GM12878 (cell line): ENCODE results near the gene CATSPER1. TPM values are rescaled to one million over a fixed set of nuclear protein-coding genes. Genes with fewer than 3 reads are reported as not detected.

Experiments
- ATAC-seq: fragments of 200-7000 bp; cut with Tn5 transposase; 3 replicates; pipeline ENCODE4 v1.9.1; 2020; ENCODE audit warnings: mild to moderate bottlenecking, moderate library complexity
- BruUV-seq: library from RNA; stranded (reverse); fragments of 400-500 nt; replicated peaks from 2 replicates; lab custom pipeline; 2021; lab: Mats Ljungman, UMichigan
- CTCF ChIA-PET: fragments of 300-600 bp; sonication (Branson Sonifier 250); formaldehyde crosslinking; extraction: SDS; loops from one replicate; lab custom pipeline; 2021; ENCODE audit warnings: inconsistent platforms; lab: Yijun Ruan, JAX
- POLR2A ChIA-PET: fragments of 350-600 bp; formaldehyde crosslinking; extraction: SDS; loops from one replicate; lab custom pipeline; 2021; ENCODE audit warnings: inconsistent platforms; lab: Charles Lee
- RAD21 ChIA-PET: fragments of 300-600 bp; sonication (Branson Sonifier 250); formaldehyde crosslinking; loops from one replicate; lab custom pipeline; 2023; ENCODE audit warnings: antibody characterized with exemption; ENCODE audit not compliant: unreplicated experiment; lab: Charles Lee
- SMC1A ChIA-PET: fragments of 300-600 bp; sonication (Branson Sonifier 250); formaldehyde crosslinking; loops from one replicate; lab custom pipeline; 2023; ENCODE audit not compliant: unreplicated experiment, uncharacterized antibody; lab: Charles Lee
- DNase-seq: peaks from one replicate; pipeline ENCODE4 v3.0.0-alpha.2; 2011; ENCODE audit warnings: low read depth, low spot score
- FAIRE-seq: peaks from 3 replicates; lab custom pipeline; 2011; peaks lifted over from hg19 to GRCh38; lab: Jason Lieb, UNC
- H2AFZ ChIP-seq: 2 replicates; pipeline ENCODE4 v1.6.0; 2011; ENCODE audit warnings: low read depth, low read length, control low read depth; ENCODE audit not compliant: control insufficient read depth
- H3K27ac ChIP-seq: 2 replicates; pipeline ENCODE4 v1.5.1; 2011; ENCODE audit warnings: control low read depth; ENCODE audit not compliant: control insufficient read depth, insufficient read depth
- H3K27me3 ChIP-seq, 2 experiments: replicated peaks in 1 of 2; 2 replicates each; pipeline versions ENCODE4 v1.6.0 to v1.6.1; 2011; ENCODE audit warnings: low read length in 1 of 2; ENCODE audit not compliant: control insufficient read depth in 2 of 2, insufficient read depth in 2 of 2
- H3K36me3 ChIP-seq, 2 experiments: 2 replicates each; pipeline ENCODE4 v1.5.1; 2011; ENCODE audit warnings: low read length in 1 of 2; ENCODE audit not compliant: control insufficient read depth in 2 of 2, insufficient read depth in 2 of 2
- H3K4me1 ChIP-seq: 2 replicates; pipeline ENCODE4 v1.6.1; 2011; ENCODE audit warnings: mild to moderate bottlenecking, low read length, moderate library complexity, mixed read lengths; ENCODE audit not compliant: control insufficient read depth, insufficient read depth
- H3K4me2 ChIP-seq: 2 replicates; pipeline ENCODE4 v1.6.0; 2011; ENCODE audit warnings: control low read depth; ENCODE audit not compliant: control insufficient read depth, insufficient read depth
- H3K4me3 ChIP-seq: fragments of 200-600 bp; sonication (generic); 2 replicates; pipeline ENCODE4 v1.5.1; 2016
- H3K79me2 ChIP-seq: 2 replicates; pipeline ENCODE4 v1.6.0; 2011; ENCODE audit warnings: low read length; ENCODE audit not compliant: control insufficient read depth, insufficient read depth
- H3K9ac ChIP-seq: 2 replicates; pipeline ENCODE4 v1.8.0; 2011; ENCODE audit warnings: low read length, control low read depth, mixed read lengths; ENCODE audit not compliant: control insufficient read depth, insufficient read depth
- H3K9me3 ChIP-seq: replicated peaks from 3 replicates; pipeline ENCODE4 v1.5.1; 2011; ENCODE audit warnings: mild to moderate bottlenecking, low read length; ENCODE audit not compliant: control insufficient read depth, insufficient read depth
- H4K20me1 ChIP-seq: 2 replicates; pipeline ENCODE4 v1.6.0; 2011; ENCODE audit not compliant: control insufficient read depth, insufficient read depth
- KLF5 ChIP-seq: fragments of 450-650 bp; IDR thresholded peaks from 2 replicates; pipeline ENCODE4 v1.6.1; 2014; ENCODE audit warnings: mild to moderate bottlenecking; ENCODE audit not compliant: partially characterized antibody
- MEF2B ChIP-seq: fragments of 450-650 bp; IDR thresholded peaks from 2 replicates; pipeline ENCODE4 v1.6.1; 2018; ENCODE audit warnings: mild to moderate bottlenecking, moderate library complexity; ENCODE audit not compliant: partially characterized antibody, poor library complexity, severe bottlenecking
- POLR2AphosphoS5 ChIP-seq: IDR thresholded peaks from 2 replicates; pipeline ENCODE4 v1.6.1; 2011; ENCODE audit warnings: mild to moderate bottlenecking, low read length, inconsistent platforms
- RBBP5 ChIP-seq: fragments of 200-600 bp; sonication (generic); conservative IDR thresholded peaks from 2 replicates; pipeline ENCODE4 v1.6.1; 2016
- RCOR1 ChIP-seq: conservative IDR thresholded peaks from 2 replicates; pipeline ENCODE4 v1.6.1; 2012; ENCODE audit warnings: low read depth, low read length, improper control_type of control experiment
- RUNX3 ChIP-seq: IDR thresholded peaks from 2 replicates; pipeline ENCODE4 v1.6.1; 2012; ENCODE audit warnings: low read length, inconsistent platforms
- SP1 ChIP-seq: IDR thresholded peaks from one replicate; pipeline ENCODE4 v1.6.1; 2011; ENCODE audit warnings: low read depth, low read length
- ZNF24 ChIP-seq: fragments of 450-650 bp; IDR thresholded peaks from 2 replicates; pipeline ENCODE4 v1.6.1; 2017; ENCODE audit warnings: antibody characterized with exemption, mild to moderate bottlenecking
- ZNF622 ChIP-seq: fragments of 450-650 bp; IDR thresholded peaks from 2 replicates; pipeline ENCODE4 v1.6.1; 2017; ENCODE audit warnings: mild to moderate bottlenecking, inconsistent platforms
- WGBS: methylation state at CpG from one replicate; pipeline ENCODE4 v1.1.6; 2016; ENCODE audit warnings: low lambda C conversion rate; ENCODE audit not compliant: insufficient replicate concordance, insufficient coverage; ENCODE audit errors: missing lambda C conversion rate; 5-methylcytosine and 5-hydroxymethylcytosine counted together
- in situ Hi-C: fragments of 300-500 bp; cut with MboI; formaldehyde crosslinking; loops from 9 replicates; pipeline ENCODE4 v1.14.3; 2018; ENCODE audit warnings: mixed read lengths
- intact Hi-C: fragments of 100-400 bp; cut with micrococcal nuclease; formaldehyde crosslinking; loops from one replicate; pipeline ENCODE4 v1.14.2; 2022; ENCODE audit not compliant: unreplicated experiment
- polyA plus RNA-seq, 11 experiments: library from polyadenylated mRNA; depleted of rRNA in 4 of 11; unstranded in 6 of 11; stranded (reverse) in 5 of 11; fragments of >200 nt; fragmentation: Nextera tagmentation in 4 of 11; fragmentation: Illumina TruSeq in 1 of 11; extraction: Ambion mirVana in 4 of 11; extraction: Trizol in 1 of 11; gene quantifications; 1 replicate in 1 of 11; 2 replicates in 10 of 11; pipeline versions ENCODE4 v1.2.1 to v1.2.3, GENCODE V29; 2011 to 2016; ENCODE audit warnings: inconsistent platforms in 2 of 11, missing spikeins in 2 of 11, low read depth in 1 of 11
- total RNA-seq, 4 experiments: library from RNA; depleted of rRNA in 3 of 4; stranded (reverse); fragments of >200 nt in 3 of 4; fragmentation: Illumina TruSeq in 1 of 4; extraction: Trizol in 1 of 4; gene quantifications; 2 replicates each; pipeline versions ENCODE4 v1.2.1 to v1.2.3, GENCODE V29; 2013 to 2021
- TF ChIP-seq, protein P1 (sequence below): fragments of 450-650 bp; IDR thresholded peaks from 2 replicates; pipeline ENCODE4 v1.6.1; 2018; ENCODE audit warnings: mild to moderate bottlenecking, low read depth, moderate library complexity; ENCODE audit not compliant: partially characterized antibody

The CATSPER1 gene
- total and polyA plus RNA-seq, 10 of the 15 experiments (the other 5 are each of a cell fraction or from before 2014, with no cell fraction given) = 0.02 to 0.05 TPM; not detected in 8

DNA sequence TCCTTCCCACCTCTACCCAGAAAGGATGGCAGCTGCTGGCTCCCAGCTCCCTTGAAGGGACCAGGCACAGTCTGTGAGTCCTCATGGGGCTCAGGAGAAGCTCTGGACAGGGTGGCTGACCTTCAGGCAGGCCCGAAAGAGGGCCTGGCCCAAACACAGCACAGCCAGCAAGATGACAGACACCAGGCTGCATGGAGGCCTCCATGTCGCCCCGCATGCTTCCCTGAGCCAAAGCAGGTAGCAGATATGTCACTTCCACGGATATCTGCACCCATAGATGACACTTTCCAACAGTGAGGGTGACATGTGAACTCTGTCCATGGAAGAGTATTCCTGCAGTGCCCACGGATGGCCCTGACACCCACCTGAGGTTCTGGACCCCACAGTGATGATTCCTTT lies 42.7 kb downstream of the CATSPER1 start:
- SMC1A ChIA-PET = interaction anchor here (4.4 kb wide), 1 partner anchor 99 kb away, joined by 28 read pairs; no protein-coding TSS in a partner anchor

More for the DNA sequence above, 42.7 kb downstream of the CATSPER1 start:
- no peak for FAIRE-seq
- WGBS = 83% methylated on average over 5 of the region's 5 CpGs
- Histone ChIP-seq H2AFZ (no peak overlapping the region), H3K4me2 (no peak overlapping the region), H3K36me3 (peaks cover under 1 to 3% of the 10 kb centered on the region in 2 experiments; a peak in 3 of 4 replicates), H3K4me3 (no peak overlapping the region), H3K27ac (no peak overlapping the region), H3K9me3 (no peaks in the 10 kb centered on the region), H3K9ac (no peak overlapping the region), H4K20me1 (no peaks in the 10 kb centered on the region)
- no peak for ATAC-seq
- POLR2A ChIA-PET = interaction anchor here (0.6 kb wide), 2 partner anchors 14 to 23 kb away, joined by 3 read pairs; no protein-coding TSS in a partner anchor
- in situ Hi-C loops = no loop called here
- CTCF ChIA-PET = interaction anchor here (0.6 to 4.8 kb wide), 2 partner anchors 98 to 166 kb away, joined by 3 to 51 read pairs; no protein-coding TSS in a partner anchor
- no peak for TF ChIP-seq KLF5
- TF ChIP-seq RBBP5 = no peak
- no peak for TF ChIP-seq ZNF622
- TF ChIP-seq MEF2B = no peak
- TF ChIP-seq ZNF24 = no peak
- no peak for TF ChIP-seq RUNX3
- TF ChIP-seq POLR2AphosphoS5 = no peak
- TF ChIP-seq SP1 = no peak
- TF ChIP-seq RCOR1 = no peak
- TF ChIP-seq, protein P1, sequence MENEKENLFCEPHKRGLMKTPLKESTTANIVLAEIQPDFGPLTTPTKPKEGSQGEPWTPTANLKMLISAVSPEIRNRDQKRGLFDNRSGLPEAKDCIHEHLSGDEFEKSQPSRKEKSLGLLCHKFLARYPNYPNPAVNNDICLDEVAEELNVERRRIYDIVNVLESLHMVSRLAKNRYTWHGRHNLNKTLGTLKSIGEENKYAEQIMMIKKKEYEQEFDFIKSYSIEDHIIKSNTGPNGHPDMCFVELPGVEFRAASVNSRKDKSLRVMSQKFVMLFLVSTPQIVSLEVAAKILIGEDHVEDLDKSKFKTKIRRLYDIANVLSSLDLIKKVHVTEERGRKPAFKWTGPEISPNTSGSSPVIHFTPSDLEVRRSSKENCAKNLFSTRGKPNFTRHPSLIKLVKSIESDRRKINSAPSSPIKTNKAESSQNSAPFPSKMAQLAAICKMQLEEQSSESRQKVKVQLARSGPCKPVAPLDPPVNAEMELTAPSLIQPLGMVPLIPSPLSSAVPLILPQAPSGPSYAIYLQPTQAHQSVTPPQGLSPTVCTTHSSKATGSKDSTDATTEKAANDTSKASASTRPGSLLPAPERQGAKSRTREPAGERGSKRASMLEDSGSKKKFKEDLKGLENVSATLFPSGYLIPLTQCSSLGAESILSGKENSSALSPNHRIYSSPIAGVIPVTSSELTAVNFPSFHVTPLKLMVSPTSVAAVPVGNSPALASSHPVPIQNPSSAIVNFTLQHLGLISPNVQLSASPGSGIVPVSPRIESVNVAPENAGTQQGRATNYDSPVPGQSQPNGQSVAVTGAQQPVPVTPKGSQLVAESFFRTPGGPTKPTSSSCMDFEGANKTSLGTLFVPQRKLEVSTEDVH = no peak
- TF ChIP-seq, all 136 proteins: peak for 0
- no peak for DNase-seq
- Histone ChIP-seq H3K79me2 (no peaks in the 10 kb centered on the region), H3K27me3 (no peaks in the 10 kb centered on the region), H3K4me1 (no peaks in the 10 kb centered on the region)
- intact Hi-C loops = no loop called here
- RAD21 ChIA-PET = interaction anchor here (1.9 kb wide), 1 partner anchor 93 kb away, joined by 5 read pairs; the partner anchor contains the start of gene CCDC85B
- BruUV-seq = no TSS peak
